HG03342 (cell line): Measurements from ENCODE around the gene ANO10.
"Not testable (repeated sequence)": the region's sequence is repeated elsewhere in the genome, so short reads cannot be mapped to it uniquely, and the experiment has no call there.

ENCODE experiments used
- ATAC-seq: cut with Tn5 transposase; IDR thresholded peaks from one replicate; pipeline ENCODE4 v1.9.1; 2021; ENCODE audit warnings: mild to moderate bottlenecking, moderate library complexity; ENCODE audit not compliant: unreplicated experiment

ANO10 gene

GRCh38 chr3:43583481-43583880 lies 38.3 kb downstream of the ANO10 start:
- no peak for ATAC-seq

GRCh38 chr3:43582866-43583265 lies 38.9 kb downstream of the ANO10 start:
- ATAC-seq, result no peak

GRCh38 chr3:43581343-43581742 lies 40.5 kb downstream of the ANO10 start:
- no peak for ATAC-seq

GRCh38 chr3:43580181-43580580 lies 41.6 kb downstream of the ANO10 start:
- no peak for ATAC-seq

GRCh38 chr3:43573576-43573975 lies 48.2 kb downstream of the ANO10 start:
- ATAC-seq, result no peak

- not testable (repeated sequence) for ATAC-seq
Measured at GRCh38 chr3:43565661-43566341, 56.0 kb downstream of the ANO10 start.

- no peak for ATAC-seq
Measured at GRCh38 chr3:43559961-43560360, 61.9 kb downstream of the ANO10 start.

- ATAC-seq, result no peak
Measured at GRCh38 chr3:43558171-43558570, 63.6 kb downstream of the ANO10 start.

- no peak for ATAC-seq
Measured at GRCh38 chr3:43549626-43550290, 72.1 kb downstream of the ANO10 start.

- not testable (repeated sequence) for ATAC-seq
Measured at GRCh38 chr3:43544277-43544676, 77.5 kb downstream of the ANO10 start.

GRCh38 chr3:43542328-43543043 lies 79.3 kb downstream of the ANO10 start:
- no peak for ATAC-seq

- ATAC-seq, result no peak
Measured at GRCh38 chr3:43540624-43541023, 81.2 kb downstream of the ANO10 start.

GRCh38 chr3:43539321-43539720 lies 82.5 kb downstream of the ANO10 start:
- no peak for ATAC-seq

GRCh38 chr3:43537225-43537624 lies 84.6 kb downstream of the ANO10 start:
- no peak for ATAC-seq

GRCh38 chr3:43534675-43535074 lies 87.1 kb downstream of the ANO10 start:
- no peak for ATAC-seq

GRCh38 chr3:43533009-43533408 lies 88.8 kb downstream of the ANO10 start:
- ATAC-seq, result no peak

- ATAC-seq, result no peak
Measured at GRCh38 chr3:43531835-43532234, 90.0 kb downstream of the ANO10 start.

GRCh38 chr3:43528498-43529099 lies 93.2 kb downstream of the ANO10 start:
- no peak for ATAC-seq

GRCh38 chr3:43526956-43527355 lies 94.9 kb downstream of the ANO10 start:
- ATAC-seq, result no peak

- ATAC-seq, result no peak
Measured at GRCh38 chr3:43525941-43526607, 95.7 kb downstream of the ANO10 start.

- ATAC-seq, result no peak
Measured at GRCh38 chr3:43525386-43525785, 96.4 kb downstream of the ANO10 start.
